Esophagus muscularis mucosa (tissue), 3 donors: ENCODE results near the gene COL27A1.

Experiments
- EP300 ChIP-seq: sonication (generic); formaldehyde crosslinking; IDR thresholded peaks from one replicate; pipeline ENCODE4 v1.6.1; 2017; ENCODE audit warnings: antibody characterized with exemption
- TF ChIP-seq, protein P1 (sequence below), 3 experiments: fragments of 200-600 bp in 2 of 3; fragments of 450-650 bp in 1 of 3; sonication (generic) in 2 of 3; IDR thresholded peaks; one replicate each; pipeline ENCODE4 v1.5.1; 2017 to 2019; ENCODE audit warnings: antibody characterized with exemption in 3 of 3, mild to moderate bottlenecking in 2 of 3, moderate library complexity in 1 of 3

DNA sequence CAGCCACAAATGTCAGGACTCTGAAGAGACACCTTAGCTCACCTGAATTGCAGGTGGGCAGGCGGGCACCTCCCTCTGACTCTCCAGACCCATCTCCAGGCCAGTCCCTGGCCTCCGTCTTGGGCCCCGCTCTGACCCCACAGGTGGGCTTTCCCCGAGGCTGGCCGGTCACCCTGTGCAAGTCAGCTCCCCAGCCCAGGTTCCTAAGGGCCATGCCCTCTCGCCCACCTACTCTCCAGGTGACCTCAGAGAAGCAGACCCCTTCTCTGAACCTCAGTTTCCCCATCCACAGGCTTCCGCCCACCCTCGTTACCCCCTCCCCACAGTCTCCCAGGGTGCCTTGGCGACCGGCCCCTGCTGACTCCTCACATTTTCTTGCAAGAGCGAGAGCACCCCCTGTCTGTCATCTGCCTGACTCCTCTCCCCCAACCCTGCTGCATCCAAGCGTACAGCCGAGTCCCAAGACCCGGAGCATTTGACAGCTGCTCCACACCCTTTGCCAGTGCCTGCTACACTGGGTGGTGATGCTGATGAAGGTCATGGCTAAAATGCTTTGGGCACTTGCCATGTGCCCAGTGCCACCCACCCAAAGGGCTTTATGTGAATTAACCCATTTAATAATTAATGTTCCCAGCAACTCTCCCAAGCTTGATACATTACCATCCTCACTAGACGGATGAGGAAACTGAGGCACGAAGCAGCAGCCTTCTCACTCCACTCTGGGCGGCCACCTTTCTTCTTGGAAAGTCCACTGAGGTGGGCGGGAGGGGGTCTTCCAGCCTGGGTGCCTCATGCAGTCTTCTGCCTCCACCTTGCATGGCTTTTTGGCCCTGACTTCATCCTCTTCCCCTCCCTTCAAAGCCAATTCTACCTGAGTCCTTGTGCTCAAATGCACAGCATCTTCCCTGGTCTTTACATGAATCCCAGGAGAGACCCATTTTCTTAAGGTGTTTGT lies 116.5 kb downstream of the COL27A1 start:
- TF ChIP-seq, protein P1, sequence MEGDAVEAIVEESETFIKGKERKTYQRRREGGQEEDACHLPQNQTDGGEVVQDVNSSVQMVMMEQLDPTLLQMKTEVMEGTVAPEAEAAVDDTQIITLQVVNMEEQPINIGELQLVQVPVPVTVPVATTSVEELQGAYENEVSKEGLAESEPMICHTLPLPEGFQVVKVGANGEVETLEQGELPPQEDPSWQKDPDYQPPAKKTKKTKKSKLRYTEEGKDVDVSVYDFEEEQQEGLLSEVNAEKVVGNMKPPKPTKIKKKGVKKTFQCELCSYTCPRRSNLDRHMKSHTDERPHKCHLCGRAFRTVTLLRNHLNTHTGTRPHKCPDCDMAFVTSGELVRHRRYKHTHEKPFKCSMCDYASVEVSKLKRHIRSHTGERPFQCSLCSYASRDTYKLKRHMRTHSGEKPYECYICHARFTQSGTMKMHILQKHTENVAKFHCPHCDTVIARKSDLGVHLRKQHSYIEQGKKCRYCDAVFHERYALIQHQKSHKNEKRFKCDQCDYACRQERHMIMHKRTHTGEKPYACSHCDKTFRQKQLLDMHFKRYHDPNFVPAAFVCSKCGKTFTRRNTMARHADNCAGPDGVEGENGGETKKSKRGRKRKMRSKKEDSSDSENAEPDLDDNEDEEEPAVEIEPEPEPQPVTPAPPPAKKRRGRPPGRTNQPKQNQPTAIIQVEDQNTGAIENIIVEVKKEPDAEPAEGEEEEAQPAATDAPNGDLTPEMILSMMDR (IDR thresholded peaks at IDR 0.05), result peak; percentile 42 to 59 (median 50)
- no peak for TF ChIP-seq EP300
